ENCODE measurements around the gene SKI.

GRCh38 chr1:2283991-2284895 is 56.1 kb downstream of the SKI start:
- TF ChIP-seq CTCF (IDR thresholded peaks at IDR 0.05) (no peak), POLR2A (IDR thresholded peaks at IDR 0.05) (no peak)
